ENCODE results near the gene CUL9.

CUL9 gene

GRCh38 chr6:43246301-43247113, 64.5 kb downstream of the CUL9 start:
- peaks cover 52% of the 10 kb centered on the region for H3K27me3 ChIP-seq (ENCODE audit: insufficient read depth, low read length)
- peak overlapping the region; percentile 30 for H2AFZ ChIP-seq (ENCODE audit: low read length, unreplicated experiment)
- no peak overlapping the region for H3K27ac ChIP-seq (ENCODE audit: low read depth, low read length)
- peak overlapping the region; percentile 56 for H3K4me3 ChIP-seq (ENCODE audit: low read depth, low read length)
- H3K4me1 ChIP-seq (ENCODE audit: control insufficient read depth, insufficient read depth, low read length, unreplicated experiment): no peaks in the 10 kb centered on the region
- no peaks in the 10 kb centered on the region for H3K79me2 ChIP-seq (ENCODE audit: control insufficient read depth, insufficient read depth, low read length, unreplicated experiment)
- no peaks in the 10 kb centered on the region for H3K36me3 ChIP-seq (ENCODE audit: insufficient read depth, low read length)

GRCh38 chr6:43247114-43247999, 65.4 kb downstream of the CUL9 start:
- Histone ChIP-seq H3K4me3 (ENCODE audit: low read depth, low read length) (peak overlapping the region; percentile 56), H2AFZ (ENCODE audit: low read length, unreplicated experiment) (peak overlapping the region; percentile 30), H3K36me3 (ENCODE audit: insufficient read depth, low read length) (no peaks in the 10 kb centered on the region), H3K4me1 (ENCODE audit: control insufficient read depth, insufficient read depth, low read length, unreplicated experiment) (no peaks in the 10 kb centered on the region), H3K79me2 (ENCODE audit: control insufficient read depth, insufficient read depth, low read length, unreplicated experiment) (no peaks in the 10 kb centered on the region), H3K27me3 (ENCODE audit: insufficient read depth, low read length) (peaks cover 46% of the 10 kb centered on the region), H3K27ac (ENCODE audit: low read depth, low read length) (no peak overlapping the region)

GRCh38 chr6:43248101-43248500, 66.1 kb downstream of the CUL9 start:
- Histone ChIP-seq H3K4me3 (ENCODE audit: low read depth, low read length) (no peak overlapping the region), H3K4me1 (ENCODE audit: control insufficient read depth, insufficient read depth, low read length, unreplicated experiment) (no peaks in the 10 kb centered on the region), H3K36me3 (ENCODE audit: insufficient read depth, low read length) (no peaks in the 10 kb centered on the region), H3K79me2 (ENCODE audit: control insufficient read depth, insufficient read depth, low read length, unreplicated experiment) (no peaks in the 10 kb centered on the region), H2AFZ (ENCODE audit: low read length, unreplicated experiment) (no peak overlapping the region), H3K27me3 (ENCODE audit: insufficient read depth, low read length) (peaks cover 39% of the 10 kb centered on the region), H3K27ac (ENCODE audit: low read depth, low read length) (no peak overlapping the region)

- no peak overlapping the region for H3K4me3 ChIP-seq (ENCODE audit: low read depth, low read length)
- no peaks in the 10 kb centered on the region for H3K36me3 ChIP-seq (ENCODE audit: insufficient read depth, low read length)
- no peaks in the 10 kb centered on the region for H3K4me1 ChIP-seq (ENCODE audit: control insufficient read depth, insufficient read depth, low read length, unreplicated experiment)
- no peak overlapping the region for H2AFZ ChIP-seq (ENCODE audit: low read length, unreplicated experiment)
- no peaks in the 10 kb centered on the region for H3K79me2 ChIP-seq (ENCODE audit: control insufficient read depth, insufficient read depth, low read length, unreplicated experiment)
- H3K27me3 ChIP-seq (ENCODE audit: insufficient read depth, low read length): peaks cover 34% of the 10 kb centered on the region
- H3K27ac ChIP-seq (ENCODE audit: low read depth, low read length): no peak overlapping the region
These were observed 66.8 kb downstream of the CUL9 start for GRCh38 chr6:43248791-43249190.

- Histone ChIP-seq H3K36me3 (ENCODE audit: insufficient read depth, low read length) (no peaks in the 10 kb centered on the region), H3K79me2 (ENCODE audit: control insufficient read depth, insufficient read depth, low read length, unreplicated experiment) (no peaks in the 10 kb centered on the region), H3K4me3 (ENCODE audit: low read depth, low read length) (no peak overlapping the region), H2AFZ (ENCODE audit: low read length, unreplicated experiment) (no peak overlapping the region), H3K4me1 (ENCODE audit: control insufficient read depth, insufficient read depth, low read length, unreplicated experiment) (no peaks in the 10 kb centered on the region), H3K27ac (ENCODE audit: low read depth, low read length) (no peak overlapping the region), H3K27me3 (ENCODE audit: insufficient read depth, low read length) (peaks cover 12% of the 10 kb centered on the region)
These were observed 69.0 kb downstream of the CUL9 start for GRCh38 chr6:43250992-43251373.

- H3K36me3 ChIP-seq (ENCODE audit: insufficient read depth, low read length): no peaks in the 10 kb centered on the region
- no peaks in the 10 kb centered on the region for H3K79me2 ChIP-seq (ENCODE audit: control insufficient read depth, insufficient read depth, low read length, unreplicated experiment)
- peaks cover 13% of the 10 kb centered on the region for H3K27me3 ChIP-seq (ENCODE audit: insufficient read depth, low read length)
- H3K27ac ChIP-seq (ENCODE audit: low read depth, low read length): no peak overlapping the region
- H3K4me1 ChIP-seq (ENCODE audit: control insufficient read depth, insufficient read depth, low read length, unreplicated experiment): no peaks in the 10 kb centered on the region
- H2AFZ ChIP-seq (ENCODE audit: low read length, unreplicated experiment): no peak overlapping the region
- H3K4me3 ChIP-seq (ENCODE audit: low read depth, low read length): no peak overlapping the region
These were observed 71.4 kb downstream of the CUL9 start for GRCh38 chr6:43253401-43253800.

- Histone ChIP-seq H2AFZ (ENCODE audit: low read length, unreplicated experiment) (no peak overlapping the region), H3K36me3 (ENCODE audit: insufficient read depth, low read length) (no peaks in the 10 kb centered on the region), H3K79me2 (ENCODE audit: control insufficient read depth, insufficient read depth, low read length, unreplicated experiment) (no peaks in the 10 kb centered on the region), H3K4me3 (ENCODE audit: low read depth, low read length) (no peak overlapping the region), H3K4me1 (ENCODE audit: control insufficient read depth, insufficient read depth, low read length, unreplicated experiment) (no peaks in the 10 kb centered on the region), H3K27me3 (ENCODE audit: insufficient read depth, low read length) (peaks cover 8% of the 10 kb centered on the region), H3K27ac (ENCODE audit: low read depth, low read length) (no peak overlapping the region)
These were observed 72.3 kb downstream of the CUL9 start for GRCh38 chr6:43254138-43254817.

GRCh38 chr6:43254846-43255245, 72.8 kb downstream of the CUL9 start:
- Histone ChIP-seq H3K27ac (ENCODE audit: low read depth, low read length) (no peak overlapping the region), H3K27me3 (ENCODE audit: insufficient read depth, low read length) (peaks cover 8% of the 10 kb centered on the region), H3K36me3 (ENCODE audit: insufficient read depth, low read length) (no peaks in the 10 kb centered on the region), H2AFZ (ENCODE audit: low read length, unreplicated experiment) (no peak overlapping the region), H3K4me3 (ENCODE audit: low read depth, low read length) (no peak overlapping the region), H3K4me1 (ENCODE audit: control insufficient read depth, insufficient read depth, low read length, unreplicated experiment) (no peaks in the 10 kb centered on the region), H3K79me2 (ENCODE audit: control insufficient read depth, insufficient read depth, low read length, unreplicated experiment) (no peaks in the 10 kb centered on the region)

- Histone ChIP-seq H3K79me2 (ENCODE audit: control insufficient read depth, insufficient read depth, low read length, unreplicated experiment) (no peaks in the 10 kb centered on the region), H3K27me3 (ENCODE audit: insufficient read depth, low read length) (peaks cover 8% of the 10 kb centered on the region), H3K4me1 (ENCODE audit: control insufficient read depth, insufficient read depth, low read length, unreplicated experiment) (no peaks in the 10 kb centered on the region), H3K36me3 (ENCODE audit: insufficient read depth, low read length) (no peaks in the 10 kb centered on the region), H3K4me3 (ENCODE audit: low read depth, low read length) (no peak overlapping the region), H2AFZ (ENCODE audit: low read length, unreplicated experiment) (no peak overlapping the region), H3K27ac (ENCODE audit: low read depth, low read length) (no peak overlapping the region)
These were observed 73.5 kb downstream of the CUL9 start for GRCh38 chr6:43255408-43256054.

- no peak overlapping the region for H3K27ac ChIP-seq (ENCODE audit: low read depth, low read length)
- H3K4me3 ChIP-seq (ENCODE audit: low read depth, low read length): no peak overlapping the region
- no peak overlapping the region for H2AFZ ChIP-seq (ENCODE audit: low read length, unreplicated experiment)
These were observed 74.8 kb downstream of the CUL9 start for GRCh38 chr6:43256670-43257366.

More at GRCh38 chr6:43256670-43257366, 74.8 kb downstream of the CUL9 start:
- Histone ChIP-seq H3K27me3 (ENCODE audit: insufficient read depth, low read length) (peaks cover 5% of the 10 kb centered on the region; the same call in 1 of the 2 replicates), H3K36me3 (ENCODE audit: insufficient read depth, low read length) (no peaks in the 10 kb centered on the region), H3K79me2 (ENCODE audit: control insufficient read depth, insufficient read depth, low read length, unreplicated experiment) (no peaks in the 10 kb centered on the region), H3K4me1 (ENCODE audit: control insufficient read depth, insufficient read depth, low read length, unreplicated experiment) (no peaks in the 10 kb centered on the region)
